DMS53 treated with DMSO at 0.1 percent for 48 hours (cell line): ENCODE measurements around the gene FAAP100.
"Not testable (repeated sequence)": the region's sequence is repeated elsewhere in the genome, so short reads cannot be mapped to it uniquely, and the experiment has no call there.

Experiments used
- DNase-seq: peaks from one replicate; lab custom pipeline; 2025; ENCODE audit not compliant: unreplicated experiment; lab: John Stamatoyannopoulos, UW

FAAP100 gene

GRCh38 chr17:81538651-81539570 lies 13.2 kb downstream of the FAAP100 start:
- no peak for DNase-seq

- peak; percentile 91 for DNase-seq
Observed at GRCh38 chr17:81537856-81538555, 14.1 kb downstream of the FAAP100 start.

GRCh38 chr17:81537343-81537855 lies 14.8 kb downstream of the FAAP100 start:
- peak; percentile 80 for DNase-seq

- DNase-seq = no peak
Observed at GRCh38 chr17:81536299-81537290, 15.6 kb downstream of the FAAP100 start.

GRCh38 chr17:81535480-81536298 lies 16.5 kb downstream of the FAAP100 start:
- no peak for DNase-seq

GRCh38 chr17:81535007-81535328 lies 17.2 kb downstream of the FAAP100 start:
- no peak for DNase-seq

GRCh38 chr17:81534157-81535006 lies 17.8 kb downstream of the FAAP100 start:
- DNase-seq = no peak

GRCh38 chr17:81533339-81534141 lies 18.6 kb downstream of the FAAP100 start:
- DNase-seq = no peak

- DNase-seq = no peak
Observed at GRCh38 chr17:81532490-81533287, 19.5 kb downstream of the FAAP100 start.

GRCh38 chr17:81531998-81532404 lies 20.2 kb downstream of the FAAP100 start:
- not testable (repeated sequence) for DNase-seq

GRCh38 chr17:81531013-81531412 lies 21.1 kb downstream of the FAAP100 start:
- DNase-seq = not testable (repeated sequence)

GRCh38 chr17:81529437-81529803 lies 22.7 kb downstream of the FAAP100 start:
- no peak for DNase-seq

- DNase-seq = peak; percentile 59
Observed at GRCh38 chr17:81528651-81529436, 23.3 kb downstream of the FAAP100 start.

- DNase-seq = no peak
Observed at GRCh38 chr17:81528384-81528650, 23.8 kb downstream of the FAAP100 start.

GRCh38 chr17:81527591-81528383 lies 24.4 kb downstream of the FAAP100 start, which contains the start of gene FSCN2:
TSS of gene FSCN2 (plus strand) at chr17:81528377. CDS start at chr17:81528532, 155 bp downstream.
- DNase-seq = no peak
